Right atrium auricular region (tissue), 2 donors: ENCODE measurements around the gene PRRT2. TPM values are rescaled to one million over a fixed set of nuclear protein-coding genes. Genes with fewer than 3 reads are reported as not detected.
A peak's percentile ranks its signal among the peaks of the same experiment; 100 is the strongest.

ENCODE experiments used
- DNase-seq: peaks from one replicate; pipeline ENCODE4 v3.0.0-alpha.2; 2019; ENCODE audit warnings: low spot score
- H3K27ac ChIP-seq, 2 donors: fragments of 200-600 bp; sonication (generic); 1 replicate in 1 of 2; 2 replicates in 1 of 2; pipeline ENCODE4 v1.5.1; 2016 to 2019
- H3K27me3 ChIP-seq, 2 donors: fragments of 200-600 bp; sonication (generic); one replicate each; pipeline versions ENCODE4 v1.5.1 to v1.6.0; 2017 to 2019
- H3K36me3 ChIP-seq: fragments of 200-600 bp; sonication (generic); one replicate; pipeline ENCODE4 v1.5.1; 2016
- H3K4me1 ChIP-seq, 2 donors: fragments of 200-600 bp; sonication (generic); one replicate each; pipeline versions ENCODE4 v1.5.1 to v1.6.0; 2017 to 2019
- H3K4me3 ChIP-seq, 2 donors: fragments of 200-600 bp; sonication (generic); 1 replicate in 1 of 2; 2 replicates in 1 of 2; pipeline ENCODE4 v1.5.1; 2017 to 2019; ENCODE audit warnings: mild to moderate bottlenecking in 1 of 2, moderate library complexity in 1 of 2
- H3K9me3 ChIP-seq, 2 donors: fragments of 200-600 bp; sonication (generic); one replicate each; pipeline ENCODE4 v1.5.1; 2019
- CTCF ChIP-seq, 2 donors: fragments of 200-600 bp; sonication (generic); IDR thresholded peaks; one replicate each; pipeline ENCODE4 v1.5.1; 2019; ENCODE audit warnings: antibody characterized with exemption in 2 of 2
- total RNA-seq, 2 donors: library from RNA; depleted of rRNA; stranded (reverse); fragments of >200 nt; gene quantifications; one replicate each; pipeline ENCODE4 v1.1.0, GENCODE V29; 2016

The PRRT2 gene
- total RNA-seq, 2 donors from 2014 or later: 0.51 to 0.52 TPM

- Histone ChIP-seq H3K4me3 (no peak overlapping the region), H3K9me3 (no peaks in the 10 kb centered on the region), H3K4me1 (no peaks in the 10 kb centered on the region), H3K27ac (peak overlapping the region in 1 of 2 donors; percentile 23), H3K36me3 (peaks cover 76% of the 10 kb centered on the region), H3K27me3 (no peaks in the 10 kb centered on the region)
- no peak for TF ChIP-seq CTCF (IDR thresholded peaks at IDR 0.05)
- peak; percentile 80 for DNase-seq
Observed at GRCh38 chr16:29844575-29845331, 32.8 kb downstream of the PRRT2 start.

- H3K4me3 ChIP-seq: no peak overlapping the region
- no peaks in the 10 kb centered on the region for H3K4me1 ChIP-seq
- H3K36me3 ChIP-seq: peaks cover 67% of the 10 kb centered on the region
- no peaks in the 10 kb centered on the region for H3K27me3 ChIP-seq
- H3K9me3 ChIP-seq: no peaks in the 10 kb centered on the region
- no peak for TF ChIP-seq CTCF (IDR thresholded peaks at IDR 0.05)
- no peak for DNase-seq
- no peak overlapping the region for H3K27ac ChIP-seq
Observed at GRCh38 chr16:29845656-29846055, 33.7 kb downstream of the PRRT2 start.

GRCh38 chr16:29848420-29849297 is 36.7 kb downstream of the PRRT2 start:
- TF ChIP-seq CTCF (IDR thresholded peaks at IDR 0.05): peak; percentile 81 to 94
- Histone ChIP-seq H3K27ac (no peak overlapping the region), H3K27me3 (no peaks in the 10 kb centered on the region), H3K9me3 (no peaks in the 10 kb centered on the region), H3K4me3 (no peak overlapping the region), H3K36me3 (peaks cover 41% of the 10 kb centered on the region), H3K4me1 (no peaks in the 10 kb centered on the region)
- peak; percentile 74 for DNase-seq

GRCh38 chr16:29849505-29849904 is 37.5 kb downstream of the PRRT2 start:
- H3K9me3 ChIP-seq: no peaks in the 10 kb centered on the region
- TF ChIP-seq CTCF (IDR thresholded peaks at IDR 0.05): no peak
- no peak overlapping the region for H3K4me3 ChIP-seq
- no peaks in the 10 kb centered on the region for H3K4me1 ChIP-seq
- H3K36me3 ChIP-seq: peaks cover 32% of the 10 kb centered on the region
- no peaks in the 10 kb centered on the region for H3K27me3 ChIP-seq
- no peak overlapping the region for H3K27ac ChIP-seq
- DNase-seq: no peak

GRCh38 chr16:29850998-29851397 is 39.0 kb downstream of the PRRT2 start:
- DNase-seq: no peak
- Histone ChIP-seq H3K27ac (no peak overlapping the region), H3K27me3 (no peaks in the 10 kb centered on the region), H3K36me3 (peaks cover 19% of the 10 kb centered on the region), H3K4me1 (no peaks in the 10 kb centered on the region), H3K9me3 (no peaks in the 10 kb centered on the region), H3K4me3 (no peak overlapping the region)
- TF ChIP-seq CTCF (IDR thresholded peaks at IDR 0.05): no peak
